GM12878 (cell line): ENCODE measurements around the gene MAPK8. TPM values are rescaled to one million over a fixed set of nuclear protein-coding genes. Genes with fewer than 3 reads are reported as not detected.

Experiments
- ATAC-seq: fragments of 200-7000 bp; cut with Tn5 transposase; 3 replicates; pipeline ENCODE4 v1.9.1; 2020; ENCODE audit warnings: mild to moderate bottlenecking, moderate library complexity
- BruUV-seq: library from RNA; stranded (reverse); fragments of 400-500 nt; replicated peaks from 2 replicates; lab custom pipeline; 2021; lab: Mats Ljungman, UMichigan
- CTCF ChIA-PET: fragments of 300-600 bp; sonication (Branson Sonifier 250); formaldehyde crosslinking; extraction: SDS; loops from one replicate; lab custom pipeline; 2021; ENCODE audit warnings: inconsistent platforms; lab: Yijun Ruan, JAX
- POLR2A ChIA-PET: fragments of 350-600 bp; formaldehyde crosslinking; extraction: SDS; loops from one replicate; lab custom pipeline; 2021; ENCODE audit warnings: inconsistent platforms; lab: Charles Lee
- RAD21 ChIA-PET: fragments of 300-600 bp; sonication (Branson Sonifier 250); formaldehyde crosslinking; loops from one replicate; lab custom pipeline; 2023; ENCODE audit warnings: antibody characterized with exemption; ENCODE audit not compliant: unreplicated experiment; lab: Charles Lee
- SMC1A ChIA-PET: fragments of 300-600 bp; sonication (Branson Sonifier 250); formaldehyde crosslinking; loops from one replicate; lab custom pipeline; 2023; ENCODE audit not compliant: unreplicated experiment, uncharacterized antibody; lab: Charles Lee
- DNase-seq: peaks from one replicate; pipeline ENCODE4 v3.0.0-alpha.2; 2011; ENCODE audit warnings: low read depth, low spot score
- FAIRE-seq: peaks from 3 replicates; lab custom pipeline; 2011; peaks lifted over from hg19 to GRCh38; lab: Jason Lieb, UNC
- H2AFZ ChIP-seq: 2 replicates; pipeline ENCODE4 v1.6.0; 2011; ENCODE audit warnings: low read depth, low read length, control low read depth; ENCODE audit not compliant: control insufficient read depth
- H3K27ac ChIP-seq: 2 replicates; pipeline ENCODE4 v1.5.1; 2011; ENCODE audit warnings: control low read depth; ENCODE audit not compliant: control insufficient read depth, insufficient read depth
- H3K27me3 ChIP-seq, 2 experiments: replicated peaks in 1 of 2; 2 replicates each; pipeline versions ENCODE4 v1.6.0 to v1.6.1; 2011; ENCODE audit warnings: low read length in 1 of 2; ENCODE audit not compliant: control insufficient read depth in 2 of 2, insufficient read depth in 2 of 2
- H3K36me3 ChIP-seq, 2 experiments: 2 replicates each; pipeline ENCODE4 v1.5.1; 2011; ENCODE audit warnings: low read length in 1 of 2; ENCODE audit not compliant: control insufficient read depth in 2 of 2, insufficient read depth in 2 of 2
- H3K4me1 ChIP-seq: 2 replicates; pipeline ENCODE4 v1.6.1; 2011; ENCODE audit warnings: mild to moderate bottlenecking, low read length, moderate library complexity, mixed read lengths; ENCODE audit not compliant: control insufficient read depth, insufficient read depth
- H3K4me2 ChIP-seq: 2 replicates; pipeline ENCODE4 v1.6.0; 2011; ENCODE audit warnings: control low read depth; ENCODE audit not compliant: control insufficient read depth, insufficient read depth
- H3K4me3 ChIP-seq: fragments of 200-600 bp; sonication (generic); 2 replicates; pipeline ENCODE4 v1.5.1; 2016
- H3K79me2 ChIP-seq: 2 replicates; pipeline ENCODE4 v1.6.0; 2011; ENCODE audit warnings: low read length; ENCODE audit not compliant: control insufficient read depth, insufficient read depth
- H3K9ac ChIP-seq: 2 replicates; pipeline ENCODE4 v1.8.0; 2011; ENCODE audit warnings: low read length, control low read depth, mixed read lengths; ENCODE audit not compliant: control insufficient read depth, insufficient read depth
- H3K9me3 ChIP-seq: replicated peaks from 3 replicates; pipeline ENCODE4 v1.5.1; 2011; ENCODE audit warnings: mild to moderate bottlenecking, low read length; ENCODE audit not compliant: control insufficient read depth, insufficient read depth
- H4K20me1 ChIP-seq: 2 replicates; pipeline ENCODE4 v1.6.0; 2011; ENCODE audit not compliant: control insufficient read depth, insufficient read depth
- BCL11A ChIP-seq: IDR thresholded peaks from 2 replicates; pipeline ENCODE4 v1.6.1; 2011; ENCODE audit warnings: low read depth, low read length
- CEBPB ChIP-seq, 2 experiments: fragments of 150-350 bp in 1 of 2; IDR thresholded peaks; 2 replicates each; pipeline ENCODE4 v1.6.1; 2012 to 2014; ENCODE audit warnings: low read depth in 2 of 2, low read length in 2 of 2, borderline replicate concordance in 1 of 2, inconsistent platforms in 1 of 2
- GATAD2B ChIP-seq: fragments of 450-650 bp; conservative IDR thresholded peaks from 2 replicates; pipeline ENCODE4 v1.6.1; 2017; ENCODE audit warnings: low read depth, mild to moderate bottlenecking, moderate library complexity
- MTA2 ChIP-seq: fragments of 450-650 bp; IDR thresholded peaks from 2 replicates; pipeline ENCODE4 v1.6.1; 2016; ENCODE audit warnings: low read depth, mild to moderate bottlenecking, moderate library complexity
- PAX5 ChIP-seq: IDR thresholded peaks from 2 replicates; pipeline ENCODE4 v1.6.1; 2011; ENCODE audit warnings: low read depth, low read length, borderline replicate concordance
- RCOR1 ChIP-seq: conservative IDR thresholded peaks from 2 replicates; pipeline ENCODE4 v1.6.1; 2012; ENCODE audit warnings: low read depth, low read length, improper control_type of control experiment
- RELA ChIP-seq: fragments of 450-650 bp; IDR thresholded peaks from 2 replicates; pipeline ENCODE4 v1.8.0; 2014; ENCODE audit warnings: borderline replicate concordance; ENCODE audit not compliant: partially characterized antibody
- SMAD1 ChIP-seq: fragments of 450-650 bp; IDR thresholded peaks from 2 replicates; pipeline ENCODE4 v1.6.1; 2018; ENCODE audit warnings: mild to moderate bottlenecking, low read depth; ENCODE audit not compliant: partially characterized antibody
- SUPT20H ChIP-seq: IDR thresholded peaks from 2 replicates; pipeline ENCODE4 v1.6.1; 2011; ENCODE audit warnings: low read depth, mild to moderate bottlenecking, low read length, moderate library complexity, borderline replicate concordance; ENCODE audit not compliant: control insufficient read depth
- TCF3 ChIP-seq: IDR thresholded peaks from 2 replicates; pipeline ENCODE4 v1.6.1; 2012; ENCODE audit warnings: low read depth, mild to moderate bottlenecking, low read length, borderline replicate concordance; ENCODE audit not compliant: insufficient read depth
- WRNIP1 ChIP-seq: IDR thresholded peaks from 2 replicates; pipeline ENCODE4 v1.6.1; 2011; ENCODE audit warnings: low read depth, low read length, improper control_type of control experiment, borderline replicate concordance
- ZBED1 ChIP-seq: IDR thresholded peaks from 2 replicates; pipeline ENCODE4 v1.6.1; 2016; ENCODE audit warnings: borderline replicate concordance
- ZNF24 ChIP-seq: fragments of 450-650 bp; IDR thresholded peaks from 2 replicates; pipeline ENCODE4 v1.6.1; 2017; ENCODE audit warnings: antibody characterized with exemption, mild to moderate bottlenecking
- WGBS: methylation state at CpG from one replicate; pipeline ENCODE4 v1.1.6; 2016; ENCODE audit warnings: low lambda C conversion rate; ENCODE audit not compliant: insufficient replicate concordance, insufficient coverage; ENCODE audit errors: missing lambda C conversion rate; 5-methylcytosine and 5-hydroxymethylcytosine counted together
- in situ Hi-C: fragments of 300-500 bp; cut with MboI; formaldehyde crosslinking; loops from 9 replicates; pipeline ENCODE4 v1.14.3; 2018; ENCODE audit warnings: mixed read lengths
- intact Hi-C: fragments of 100-400 bp; cut with micrococcal nuclease; formaldehyde crosslinking; loops from one replicate; pipeline ENCODE4 v1.14.2; 2022; ENCODE audit not compliant: unreplicated experiment
- polyA plus RNA-seq, 11 experiments: library from polyadenylated mRNA; depleted of rRNA in 4 of 11; unstranded in 6 of 11; stranded (reverse) in 5 of 11; fragments of >200 nt; fragmentation: Nextera tagmentation in 4 of 11; fragmentation: Illumina TruSeq in 1 of 11; extraction: Ambion mirVana in 4 of 11; extraction: Trizol in 1 of 11; gene quantifications; 1 replicate in 1 of 11; 2 replicates in 10 of 11; pipeline versions ENCODE4 v1.2.1 to v1.2.3, GENCODE V29; 2011 to 2016; ENCODE audit warnings: inconsistent platforms in 2 of 11, missing spikeins in 2 of 11, low read depth in 1 of 11
- total RNA-seq, 4 experiments: library from RNA; depleted of rRNA in 3 of 4; stranded (reverse); fragments of >200 nt in 3 of 4; fragmentation: Illumina TruSeq in 1 of 4; extraction: Trizol in 1 of 4; gene quantifications; 2 replicates each; pipeline versions ENCODE4 v1.2.1 to v1.2.3, GENCODE V29; 2013 to 2021
- TF ChIP-seq, protein P1 (sequence below): fragments of 450-650 bp; IDR thresholded peaks from 2 replicates; pipeline ENCODE4 v1.6.1; 2017; ENCODE audit warnings: mild to moderate bottlenecking
- TF ChIP-seq, protein P2 (sequence below): IDR thresholded peaks from 2 replicates; pipeline ENCODE4 v1.6.1; 2012; ENCODE audit warnings: low read depth, low read length, improper control_type of control experiment
- TF ChIP-seq, protein P3 (sequence below): IDR thresholded peaks from 2 replicates; pipeline ENCODE4 v1.6.1; 2011; ENCODE audit warnings: low read depth, low read length, improper control_type of control experiment, borderline replicate concordance

The MAPK8 gene
- total and polyA plus RNA-seq, 10 of the 15 experiments (the other 5 are each of a cell fraction or from before 2014, with no cell fraction given), result 3.9 to 102 (median 40.0) TPM

DNA sequence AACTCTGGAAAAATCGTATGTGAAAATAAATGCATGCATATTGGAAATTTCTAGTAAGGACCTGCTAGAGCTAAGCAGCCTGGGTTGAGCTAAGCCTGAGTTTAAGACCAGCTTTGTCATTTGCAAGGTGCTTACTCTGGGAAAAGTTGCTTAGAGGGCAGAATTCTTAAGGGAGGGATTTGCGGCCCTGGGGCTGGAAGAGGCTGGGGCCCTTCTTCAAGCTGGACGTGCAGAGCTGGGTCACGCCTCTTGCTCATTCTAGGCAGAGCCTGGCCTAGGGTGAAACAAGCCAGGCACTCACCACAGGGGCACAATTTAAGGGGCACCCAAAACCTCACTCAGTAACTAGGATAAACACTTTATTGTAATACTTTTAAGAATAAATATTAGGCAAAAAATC, 161.2 kb downstream of the MAPK8 start (continued):
- TF ChIP-seq, protein P1, sequence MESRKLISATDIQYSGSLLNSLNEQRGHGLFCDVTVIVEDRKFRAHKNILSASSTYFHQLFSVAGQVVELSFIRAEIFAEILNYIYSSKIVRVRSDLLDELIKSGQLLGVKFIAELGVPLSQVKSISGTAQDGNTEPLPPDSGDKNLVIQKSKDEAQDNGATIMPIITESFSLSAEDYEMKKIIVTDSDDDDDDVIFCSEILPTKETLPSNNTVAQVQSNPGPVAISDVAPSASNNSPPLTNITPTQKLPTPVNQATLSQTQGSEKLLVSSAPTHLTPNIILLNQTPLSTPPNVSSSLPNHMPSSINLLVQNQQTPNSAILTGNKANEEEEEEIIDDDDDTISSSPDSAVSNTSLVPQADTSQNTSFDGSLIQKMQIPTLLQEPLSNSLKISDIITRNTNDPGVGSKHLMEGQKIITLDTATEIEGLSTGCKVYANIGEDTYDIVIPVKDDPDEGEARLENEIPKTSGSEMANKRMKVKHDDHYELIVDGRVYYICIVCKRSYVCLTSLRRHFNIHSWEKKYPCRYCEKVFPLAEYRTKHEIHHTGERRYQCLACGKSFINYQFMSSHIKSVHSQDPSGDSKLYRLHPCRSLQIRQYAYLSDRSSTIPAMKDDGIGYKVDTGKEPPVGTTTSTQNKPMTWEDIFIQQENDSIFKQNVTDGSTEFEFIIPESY, result no peak
- TF ChIP-seq SMAD1 (no peak), TCF3 (no peak), RELA (no peak), PAX5 (no peak), WRNIP1 (no peak)
- TF ChIP-seq, protein P2, sequence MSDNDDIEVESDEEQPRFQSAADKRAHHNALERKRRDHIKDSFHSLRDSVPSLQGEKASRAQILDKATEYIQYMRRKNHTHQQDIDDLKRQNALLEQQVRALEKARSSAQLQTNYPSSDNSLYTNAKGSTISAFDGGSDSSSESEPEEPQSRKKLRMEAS, result no peak
- TF ChIP-seq, protein P3, sequence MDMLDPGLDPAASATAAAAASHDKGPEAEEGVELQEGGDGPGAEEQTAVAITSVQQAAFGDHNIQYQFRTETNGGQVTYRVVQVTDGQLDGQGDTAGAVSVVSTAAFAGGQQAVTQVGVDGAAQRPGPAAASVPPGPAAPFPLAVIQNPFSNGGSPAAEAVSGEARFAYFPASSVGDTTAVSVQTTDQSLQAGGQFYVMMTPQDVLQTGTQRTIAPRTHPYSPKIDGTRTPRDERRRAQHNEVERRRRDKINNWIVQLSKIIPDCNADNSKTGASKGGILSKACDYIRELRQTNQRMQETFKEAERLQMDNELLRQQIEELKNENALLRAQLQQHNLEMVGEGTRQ, result no peak

DNA sequence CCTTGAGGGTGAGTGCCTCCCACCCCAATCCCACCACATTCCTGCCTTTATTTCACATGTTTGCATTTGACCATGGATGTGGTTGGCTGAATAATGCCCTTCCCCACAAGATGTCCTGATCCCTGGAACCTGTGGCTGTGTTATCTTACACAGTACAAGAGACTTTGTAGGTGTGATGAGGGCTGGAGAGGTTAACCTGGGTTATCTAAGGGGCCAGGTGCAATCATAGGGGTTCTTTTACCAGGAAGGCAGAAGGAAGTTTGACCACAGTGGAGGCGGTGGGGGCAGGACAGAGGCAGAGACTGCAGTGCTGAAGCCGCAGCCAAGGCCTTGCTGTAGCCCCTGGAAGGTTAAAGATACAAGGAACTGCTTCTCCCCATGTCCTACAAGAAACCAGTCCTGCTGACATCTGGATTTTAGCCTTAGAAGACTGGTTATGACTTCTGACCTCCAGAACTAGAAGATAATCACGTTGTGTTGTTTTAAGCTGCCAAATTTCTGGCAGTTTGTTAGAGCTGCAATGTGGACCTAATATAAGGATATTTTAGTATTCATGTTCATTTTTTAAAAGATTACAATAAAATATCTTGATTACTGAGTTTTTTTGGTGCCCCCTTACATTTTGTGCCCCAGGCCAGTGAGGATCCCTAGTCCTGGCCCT, 161.8 kb downstream of the MAPK8 start:
- no peak for FAIRE-seq
- in situ Hi-C loops (no loop called here), intact Hi-C loops (no loop called here)
- no peak overlapping the region for H3K9ac ChIP-seq
- ChIA-PET CTCF (no interaction called here), POLR2A (no interaction called here), SMC1A (no interaction called here), RAD21 (no interaction called here)
- no peak overlapping the region for H3K27ac ChIP-seq
- H3K9me3 ChIP-seq, result no peaks in the 10 kb centered on the region
- no peaks in the 10 kb centered on the region for H3K27me3 ChIP-seq
- H4K20me1 ChIP-seq, result no peaks in the 10 kb centered on the region
- BruUV-seq, result no TSS peak
- H2AFZ ChIP-seq, result no peak overlapping the region
- no peak for DNase-seq
- no peak overlapping the region for H3K4me3 ChIP-seq
- no peak; the same call in 2 of the 3 replicates for ATAC-seq
- H3K36me3 ChIP-seq, result no peaks in the 10 kb centered on the region
- H3K79me2 ChIP-seq, result no peaks in the 10 kb centered on the region
- no peak overlapping the region for H3K4me2 ChIP-seq
- H3K4me1 ChIP-seq, result no peaks in the 10 kb centered on the region
- TF ChIP-seq RCOR1, result no peak
- TF ChIP-seq SUPT20H, result no peak
- no peak for TF ChIP-seq MTA2
- no peak for TF ChIP-seq ZBED1
- TF ChIP-seq GATAD2B, result no peak
- TF ChIP-seq BCL11A, result no peak
- no peak for TF ChIP-seq ZNF24
- TF ChIP-seq CEBPB (IDR thresholded peaks at IDR 0.05; ENCODE audit: borderline replicate concordance in 1 of 2, low read depth in 2 of 2, low read length in 2 of 2), result no peak
- WGBS, result 29% methylated on average over 3 of the region's 3 CpGs
